HG02759 (cell line): ENCODE results near the gene TOGARAM2.
"Not testable (repeated sequence)": the region's sequence is repeated elsewhere in the genome, so short reads cannot be mapped to it uniquely, and the experiment has no call there.

ENCODE experiments used
- ATAC-seq: cut with Tn5 transposase; IDR thresholded peaks from one replicate; pipeline ENCODE4 v1.9.1; 2021; ENCODE audit warnings: mild to moderate bottlenecking, moderate library complexity; ENCODE audit not compliant: unreplicated experiment

The TOGARAM2 gene

DNA sequence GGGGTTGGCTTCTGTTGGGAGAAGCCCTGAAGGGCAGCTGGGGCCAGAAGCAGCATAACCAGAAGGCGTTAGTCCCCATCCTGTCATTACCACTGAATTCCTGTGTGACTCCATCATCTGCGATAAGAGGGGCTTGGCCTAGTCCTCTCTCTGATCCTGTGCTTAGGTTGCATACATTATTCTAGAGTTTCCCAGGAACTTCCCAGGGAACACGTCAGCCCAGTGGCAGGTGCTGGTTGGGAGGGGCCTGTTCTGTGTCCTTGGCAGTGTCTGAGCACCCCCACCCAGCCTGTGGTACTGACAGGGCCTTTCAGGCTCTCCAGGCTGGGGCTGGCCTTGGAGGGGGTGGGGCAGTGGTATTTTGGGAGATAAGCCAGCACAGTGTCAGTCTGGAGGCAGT is 4.5 kb upstream of the TOGARAM2 start:
- no peak for ATAC-seq

DNA sequence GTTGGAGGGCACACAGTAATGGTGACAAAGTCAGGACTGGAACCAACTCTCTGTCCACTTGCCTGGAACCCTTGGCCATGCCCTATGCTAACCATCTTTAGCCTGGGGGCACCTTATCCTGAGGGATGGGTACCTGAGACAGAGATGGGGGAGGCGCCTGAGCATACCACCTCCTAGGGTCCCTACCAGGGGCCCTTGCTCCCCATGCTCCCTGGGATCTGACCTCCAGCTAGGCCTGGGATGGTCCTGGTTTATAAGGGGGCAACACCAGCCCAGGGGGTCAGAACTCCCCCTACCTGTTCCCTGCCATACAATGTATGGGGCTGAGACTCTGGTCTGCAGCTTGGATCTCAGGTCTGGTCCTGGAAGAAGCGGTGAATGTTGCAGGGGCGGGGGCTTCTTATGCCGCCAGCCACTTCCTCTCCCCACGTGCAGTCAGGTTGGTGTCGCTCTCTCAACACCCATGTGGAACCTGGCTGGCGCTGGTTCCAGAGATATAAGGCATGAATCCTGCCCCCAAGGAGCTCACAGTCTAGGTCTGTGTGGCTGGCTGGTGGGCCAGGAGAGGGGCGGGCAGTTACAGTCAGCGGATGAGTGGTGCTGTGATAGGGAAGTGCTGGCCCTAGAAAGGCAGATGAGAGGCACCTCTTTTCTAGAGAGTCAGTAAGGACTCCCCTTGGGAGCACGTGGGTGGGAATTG is 3.8 kb upstream of the TOGARAM2 start:
- ATAC-seq: no peak

DNA sequence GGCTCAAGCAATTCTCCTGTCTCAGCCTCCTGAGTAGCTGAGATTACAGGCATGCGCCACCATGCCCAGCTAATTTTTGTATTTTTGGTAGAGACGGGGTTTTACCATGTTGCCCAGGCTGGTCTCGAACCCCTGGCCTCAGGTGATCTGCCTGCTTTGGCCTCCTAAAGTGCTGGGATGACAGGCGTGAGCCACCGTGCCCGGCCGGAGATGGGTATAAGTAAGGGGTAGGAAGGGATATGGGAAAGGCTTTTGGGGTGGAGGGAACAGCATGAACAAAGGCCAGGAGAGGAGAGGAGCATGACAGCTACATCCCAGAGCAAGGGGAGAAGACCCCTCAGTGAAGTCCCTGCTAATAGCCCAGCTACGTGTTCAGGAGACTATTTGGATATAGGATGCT is 3.1 kb upstream of the TOGARAM2 start:
- not testable (repeated sequence) for ATAC-seq

DNA sequence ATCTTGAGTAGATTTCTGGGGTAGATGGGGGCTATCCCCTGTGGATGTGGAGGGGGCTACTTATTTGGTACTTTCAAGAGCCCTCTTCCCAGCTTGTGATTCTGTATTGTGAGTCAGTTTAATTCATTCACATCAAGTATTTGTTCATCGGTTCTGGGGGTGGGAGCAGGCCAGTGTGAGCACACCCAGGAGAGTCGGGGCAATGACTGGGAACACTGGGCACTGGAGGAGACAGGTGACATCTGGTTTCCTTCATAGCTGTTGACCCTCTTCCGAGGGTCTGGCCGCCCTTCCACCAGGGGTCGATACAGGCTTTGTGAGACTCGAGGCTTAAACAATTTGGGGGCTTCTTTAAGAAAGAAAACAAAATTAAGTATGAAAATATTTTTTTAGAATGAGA is 2.5 kb upstream of the TOGARAM2 start:
- ATAC-seq: no peak

DNA sequence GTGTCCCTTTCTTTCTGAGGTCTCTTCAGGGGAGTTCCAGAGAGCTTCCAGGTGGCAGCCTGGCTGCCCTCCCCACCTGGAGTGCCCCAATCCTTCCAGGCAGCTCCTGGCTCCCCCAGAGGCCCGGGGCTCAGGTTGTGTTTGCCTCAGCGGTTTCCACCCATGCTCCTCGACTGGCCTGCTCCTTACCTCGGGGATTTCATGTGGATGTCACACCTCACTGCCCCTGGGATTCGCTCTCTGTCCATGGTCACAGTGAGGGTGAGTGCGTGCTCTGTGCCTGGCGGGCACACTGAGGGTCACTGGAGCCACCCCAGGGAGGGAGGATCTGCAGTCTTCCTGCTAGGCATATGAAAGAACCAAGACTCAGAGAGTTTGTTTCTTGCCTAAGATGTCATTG is 2.1 kb upstream of the TOGARAM2 start:
- ATAC-seq: no peak

DNA sequence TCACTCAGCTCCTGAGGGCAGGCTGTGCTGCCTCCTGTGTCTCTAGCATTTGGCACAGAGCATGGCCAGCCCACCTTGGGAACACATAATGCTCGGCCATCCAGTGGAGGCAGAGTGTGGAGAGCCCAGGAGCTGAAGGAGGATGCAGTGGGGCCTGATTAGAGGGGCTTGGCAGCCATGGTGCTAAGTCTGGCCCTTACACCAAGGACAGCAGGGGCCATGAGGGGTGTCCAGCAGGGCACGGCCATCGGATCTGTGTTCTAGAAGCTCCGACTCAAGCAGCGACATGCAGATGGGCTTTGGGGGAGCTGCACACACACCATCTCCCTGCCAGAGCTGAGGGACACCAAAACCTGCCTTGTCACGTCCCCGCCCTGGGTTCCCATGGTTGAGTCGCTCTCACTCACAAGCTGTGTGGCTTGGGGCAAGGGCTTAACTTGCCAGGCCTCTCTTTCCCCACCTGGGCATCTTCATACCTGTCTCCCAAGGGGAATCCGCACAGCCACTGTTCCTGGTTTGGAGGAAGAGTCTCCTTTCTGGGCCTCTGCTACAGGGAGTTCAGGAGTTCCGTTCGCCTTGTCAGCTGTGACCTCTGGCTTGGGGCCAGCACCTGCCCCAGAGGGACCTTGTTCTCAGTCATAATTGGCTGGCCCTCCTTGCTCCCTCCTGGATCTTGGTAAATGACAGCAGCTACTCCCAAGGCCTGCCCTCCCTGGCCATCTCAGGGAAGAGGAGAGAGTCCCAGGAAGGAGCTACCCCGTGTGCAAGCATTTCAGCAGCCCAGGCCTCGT is 1.3 kb upstream of the TOGARAM2 start:
- ATAC-seq: no peak

DNA sequence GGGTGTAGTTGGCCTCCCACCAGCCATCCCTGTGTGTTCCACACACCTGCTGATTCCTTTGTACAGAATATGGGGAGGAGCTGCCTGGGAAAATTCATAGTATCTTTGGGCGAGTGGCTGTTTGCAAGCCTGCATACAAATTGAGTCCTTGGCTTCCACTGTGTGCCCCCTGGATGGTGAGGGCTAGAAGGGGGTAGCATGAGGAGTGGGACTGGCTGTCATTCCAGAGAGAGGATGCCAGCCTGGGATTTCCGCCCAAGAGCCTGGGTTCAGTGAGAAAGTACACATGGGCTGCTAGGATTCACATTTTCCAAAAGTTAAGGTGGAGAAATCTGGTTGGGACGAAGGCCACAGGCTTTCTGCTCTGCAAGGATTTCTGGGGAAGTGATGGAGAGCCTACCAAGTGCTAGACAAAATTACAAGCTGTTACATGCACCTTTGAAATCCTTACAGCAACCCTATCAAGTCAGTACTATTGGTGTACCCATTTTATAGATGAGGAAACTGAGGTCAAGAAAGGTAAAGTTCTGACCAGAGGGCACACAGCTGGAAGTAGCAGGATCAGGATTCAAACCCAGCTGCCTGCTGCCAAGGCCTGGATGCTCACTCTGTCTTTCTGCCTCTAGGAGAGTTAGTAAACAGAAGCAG is 606 bp upstream of the TOGARAM2 start:
- ATAC-seq: no peak

DNA sequence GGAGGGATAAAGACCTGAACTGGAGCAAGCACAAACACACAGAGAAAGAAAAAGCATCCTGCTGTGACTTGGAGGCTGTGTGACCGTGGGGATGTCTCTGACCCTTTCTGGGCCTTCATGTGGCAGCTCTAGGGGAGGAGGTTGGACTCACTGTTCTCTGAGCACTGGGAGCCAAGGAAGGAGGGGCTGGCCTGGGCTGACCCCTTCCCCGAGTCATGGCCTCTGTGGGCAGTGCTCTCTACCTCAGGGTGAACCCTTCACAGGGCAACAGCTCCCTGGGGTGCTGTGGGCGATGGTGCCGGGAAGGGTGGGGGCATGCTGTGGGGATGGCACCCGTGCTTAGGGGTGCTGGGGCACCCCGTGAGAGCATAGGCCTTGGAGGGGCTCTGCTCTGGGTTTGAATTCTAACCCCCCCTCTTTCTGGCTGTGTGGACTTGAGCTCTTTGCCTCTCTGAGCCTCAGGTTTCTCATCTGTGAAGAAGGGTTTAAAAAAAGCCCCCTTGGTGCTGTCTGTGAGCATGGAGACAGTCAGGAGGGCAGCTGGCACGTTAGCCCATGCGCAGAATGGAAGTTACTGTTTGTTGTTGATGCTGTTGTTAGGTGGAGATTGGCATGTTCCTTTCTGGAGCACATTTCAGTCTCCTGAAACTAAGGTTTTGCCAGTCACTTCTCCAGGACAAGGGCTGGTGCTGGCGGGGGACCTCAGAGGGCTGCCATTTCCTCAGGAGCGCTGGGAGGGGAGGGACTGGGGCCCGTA is 700 bp downstream of the TOGARAM2 start:
- no peak for ATAC-seq

DNA sequence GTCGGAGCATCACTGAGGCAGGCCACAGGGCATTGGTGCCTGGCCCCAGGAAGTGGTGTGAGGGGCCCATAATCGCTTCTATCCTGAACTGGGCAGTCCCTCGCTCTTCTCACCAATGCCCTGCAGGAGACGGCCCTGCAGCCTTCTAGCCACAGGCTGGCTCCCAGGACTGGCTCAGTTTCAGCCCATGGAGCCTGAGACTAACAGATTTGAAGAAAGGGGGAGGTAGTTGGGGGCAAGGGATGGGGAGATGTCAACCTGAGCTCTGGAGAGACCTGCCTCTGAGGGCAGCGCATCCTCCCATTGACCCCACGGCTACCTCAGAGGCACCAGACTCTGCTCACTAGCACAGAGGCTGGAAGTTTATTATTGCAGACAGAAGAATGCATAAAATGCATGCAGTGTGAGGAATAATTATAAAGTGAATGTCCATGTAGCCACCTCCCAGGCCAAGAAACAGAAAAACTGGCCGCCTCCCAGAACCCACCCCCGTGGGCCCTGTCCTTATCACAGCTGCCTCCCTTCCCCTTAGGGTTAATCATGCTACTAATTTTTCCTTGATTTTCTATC is 1.4 kb downstream of the TOGARAM2 start:
- no peak for ATAC-seq

DNA sequence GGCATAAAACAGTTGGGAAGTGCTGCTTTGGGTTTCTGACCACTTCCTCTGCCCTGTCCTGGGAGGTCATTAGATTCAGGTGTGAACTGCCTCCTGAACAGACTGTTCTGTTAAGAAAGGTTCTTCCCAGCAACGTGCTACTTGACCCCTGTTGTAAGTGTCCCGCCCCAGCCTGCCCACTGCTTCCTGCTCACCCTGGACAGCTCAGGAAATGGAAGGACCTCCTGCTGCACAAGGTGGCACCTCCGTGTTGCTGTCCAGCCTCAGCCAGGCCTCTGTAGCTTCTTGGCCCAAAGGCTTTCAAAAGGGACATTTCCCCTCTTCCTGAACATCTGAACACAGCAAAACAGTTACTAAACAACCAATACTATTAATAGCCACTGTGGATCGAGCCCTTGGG is 5.3 kb downstream of the TOGARAM2 start:
- no peak for ATAC-seq

DNA sequence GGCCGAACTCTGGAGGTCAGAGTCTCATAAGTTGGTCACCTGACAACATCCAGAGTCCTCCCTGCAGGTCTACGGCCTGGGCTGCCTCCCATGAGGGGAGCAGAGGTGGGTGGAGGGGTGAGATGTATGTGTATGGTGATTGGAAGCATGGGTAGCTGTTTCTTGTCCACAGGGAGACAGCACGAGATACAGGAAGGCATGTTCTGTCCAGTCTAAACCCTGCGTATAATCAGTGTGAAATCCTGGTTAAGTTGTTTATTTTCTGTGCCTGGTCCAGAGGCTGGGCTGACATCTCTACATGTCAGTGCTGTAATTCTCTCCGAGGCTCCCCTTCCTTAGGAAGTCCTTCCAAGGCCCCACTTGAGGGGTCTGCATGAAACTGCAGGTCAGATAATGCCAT is 8.9 kb downstream of the TOGARAM2 start:
- no peak for ATAC-seq

DNA sequence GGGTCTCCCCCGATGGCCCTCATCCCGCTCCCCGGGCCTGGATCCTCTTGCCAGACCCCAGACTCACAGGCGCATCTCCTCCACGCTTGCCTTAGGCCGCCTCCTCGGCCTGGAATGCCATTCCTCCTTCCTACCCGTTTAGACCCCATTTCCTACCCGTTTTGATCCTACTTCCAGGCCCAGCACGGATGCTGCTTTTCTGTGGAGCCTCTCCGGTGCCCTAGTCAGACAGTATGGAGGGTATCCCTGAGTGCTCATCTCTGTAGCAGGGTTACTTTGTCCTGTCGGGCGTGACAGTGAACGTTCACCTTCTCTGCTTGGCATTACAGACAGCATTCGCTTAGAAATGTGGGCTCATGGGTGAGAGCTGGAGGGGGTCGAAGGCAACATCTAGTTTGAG is 9.3 kb downstream of the TOGARAM2 start:
- no peak for ATAC-seq

DNA sequence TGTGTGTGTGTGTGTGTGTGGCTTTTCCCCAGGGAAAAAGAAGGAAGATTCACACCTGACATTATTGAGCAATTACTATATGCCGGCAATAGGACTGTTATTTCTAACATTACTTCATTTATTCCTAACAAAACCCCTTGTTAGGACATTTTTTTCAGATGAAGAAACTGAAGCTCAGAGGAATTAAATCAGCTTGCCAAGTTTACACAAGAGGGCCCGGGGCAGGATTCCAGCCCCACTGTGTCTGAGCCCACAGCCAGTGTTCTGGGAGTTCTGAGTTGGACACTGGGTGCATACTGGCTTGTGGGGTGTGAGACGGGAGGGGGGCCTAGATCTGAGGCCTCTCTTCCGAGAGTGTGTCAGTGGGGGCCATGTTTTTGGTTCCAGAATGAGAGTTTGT is 9.9 kb downstream of the TOGARAM2 start:
- ATAC-seq: no peak

DNA sequence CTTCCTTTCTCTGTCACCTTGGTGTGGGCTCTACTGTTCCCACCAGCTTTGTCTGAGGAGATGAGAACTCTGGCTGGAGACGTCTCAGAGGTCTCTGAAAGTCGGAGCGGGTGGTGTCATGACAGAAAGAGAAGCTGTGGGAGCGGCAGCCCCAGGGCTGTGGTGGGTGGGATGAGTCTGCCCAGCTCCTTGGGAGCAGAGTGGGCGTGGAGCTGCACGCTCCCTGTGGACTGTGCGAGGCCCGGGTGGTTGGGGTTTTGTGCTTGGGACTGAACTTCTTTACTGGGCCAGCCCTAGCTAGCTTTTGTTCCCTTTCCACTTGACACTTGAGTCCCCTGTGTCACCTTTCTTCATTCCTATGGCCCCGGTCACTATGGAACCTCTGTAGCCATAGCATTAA is 10.4 kb downstream of the TOGARAM2 start:
- no peak for ATAC-seq

DNA sequence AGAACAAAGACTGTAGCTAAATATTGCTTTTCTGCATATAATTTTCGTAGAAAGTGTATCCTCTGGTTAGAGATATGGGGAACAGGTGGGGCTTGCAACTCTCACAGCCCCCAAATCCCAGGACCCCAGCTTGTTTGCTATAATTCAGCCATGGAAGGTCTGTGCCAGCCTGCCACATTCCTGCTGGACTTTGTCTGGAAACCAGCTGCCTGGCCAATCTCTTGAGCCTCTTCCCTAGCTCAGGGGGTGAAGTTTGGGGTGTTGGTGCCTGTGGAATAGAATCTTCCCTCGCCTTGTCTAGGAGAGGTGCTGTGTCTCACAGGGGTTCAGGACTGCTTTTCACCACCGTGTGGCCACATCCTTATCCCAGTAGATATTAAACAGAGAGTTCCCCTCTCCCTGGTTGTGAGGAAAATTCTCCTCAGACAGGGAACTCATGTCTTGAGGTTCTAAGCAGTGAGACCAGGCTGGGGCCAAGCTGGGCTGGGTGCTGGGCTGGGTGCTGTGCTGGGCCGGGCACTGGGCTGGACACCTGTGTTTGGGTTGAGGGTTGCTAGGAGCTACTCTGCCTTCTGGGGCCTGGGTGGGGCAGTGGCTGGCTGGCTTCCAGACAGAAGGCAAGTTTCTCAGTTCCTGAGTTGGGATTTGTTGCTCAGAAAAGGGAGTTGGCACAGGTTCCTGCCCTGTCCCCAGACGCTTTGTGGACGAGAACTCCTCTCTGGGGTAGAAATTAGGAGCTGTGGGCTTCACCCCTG is 12.3 kb downstream of the TOGARAM2 start:
- ATAC-seq: no peak

DNA sequence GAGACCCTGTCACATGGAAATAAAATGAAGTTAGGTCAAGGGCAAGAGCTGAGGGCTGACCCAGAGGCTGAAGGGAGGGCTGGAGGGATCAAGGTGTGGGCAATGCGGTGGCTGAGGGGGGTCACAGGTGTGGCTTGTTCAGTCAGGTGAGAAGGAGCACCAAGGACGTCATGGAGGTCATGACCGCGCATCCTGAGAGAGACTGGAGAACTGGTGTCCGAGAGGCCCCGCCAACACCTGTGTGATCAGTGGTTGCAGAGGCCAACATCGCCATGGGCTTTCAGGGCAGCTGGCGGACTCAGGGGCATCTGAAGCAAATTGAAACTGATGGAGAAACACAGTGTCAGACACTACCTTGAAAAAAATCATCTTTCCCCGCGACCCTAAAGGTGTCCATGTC is 13.0 kb downstream of the TOGARAM2 start:
- no peak for ATAC-seq

DNA sequence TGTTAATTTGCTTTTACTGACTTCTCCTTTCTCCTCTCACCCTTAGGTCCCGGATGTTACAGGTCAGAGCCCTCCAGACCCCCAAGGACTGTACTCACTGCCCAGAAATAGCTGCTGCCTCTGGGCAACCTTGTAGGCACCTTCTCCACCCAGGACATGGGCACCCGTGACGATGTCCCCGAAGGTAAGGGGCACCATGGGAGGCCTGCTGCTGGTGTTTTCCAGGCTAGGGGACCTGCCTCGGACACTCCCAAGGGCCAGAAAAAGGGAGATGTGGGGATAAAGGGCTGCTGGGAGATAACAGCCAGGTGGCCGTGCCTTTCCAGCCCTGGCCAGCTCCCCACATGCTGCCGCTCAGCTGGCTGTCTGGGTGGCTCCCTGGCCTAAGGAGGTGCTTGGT is 13.6 kb downstream of the TOGARAM2 start:
- no peak for ATAC-seq

DNA sequence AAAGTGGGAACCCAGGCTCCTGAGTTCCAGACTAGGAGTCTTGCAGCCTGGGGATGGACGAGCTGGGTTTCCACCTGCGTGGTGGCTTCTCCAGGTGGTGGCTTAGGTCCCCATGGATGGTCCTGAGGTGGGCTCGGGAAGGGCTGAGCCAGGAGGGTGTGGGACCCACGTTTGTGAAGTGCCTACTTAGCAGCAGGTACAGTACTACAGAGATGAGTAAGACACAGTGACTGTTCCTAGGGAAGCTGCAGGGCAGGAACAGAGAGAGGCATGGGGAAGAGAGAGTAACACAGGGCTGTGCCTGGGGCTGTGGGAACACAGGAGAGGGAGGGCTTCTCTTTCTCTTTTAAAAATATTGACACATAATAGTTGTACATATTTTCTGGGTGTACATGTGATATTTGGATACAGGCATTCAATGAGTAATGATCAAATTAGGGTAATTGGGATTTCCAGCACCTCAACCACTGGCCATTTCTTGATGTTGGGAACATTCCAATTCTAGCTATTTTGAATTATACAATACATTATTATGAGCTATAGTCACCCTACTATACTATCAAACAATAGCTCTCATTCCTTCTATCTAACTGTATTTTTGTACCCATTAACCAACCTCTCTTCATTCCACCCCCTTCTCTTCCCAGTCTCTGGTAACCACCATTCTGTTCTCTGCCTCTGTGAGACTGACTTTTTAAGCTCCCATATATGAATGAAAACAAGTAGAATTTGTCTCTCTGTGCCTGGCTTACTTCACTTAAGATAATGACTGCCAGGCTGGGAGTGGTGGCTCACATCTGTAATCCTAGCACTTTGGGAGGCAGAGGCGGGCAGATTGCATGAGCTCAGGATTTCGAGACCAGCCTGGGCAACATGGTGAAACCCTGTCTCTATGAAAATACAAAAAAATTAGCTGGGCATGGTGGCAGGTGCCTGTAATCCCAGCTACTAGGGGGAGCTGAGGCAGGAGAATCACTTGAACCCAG is 15.0 kb downstream of the TOGARAM2 start:
- ATAC-seq: no peak

DNA sequence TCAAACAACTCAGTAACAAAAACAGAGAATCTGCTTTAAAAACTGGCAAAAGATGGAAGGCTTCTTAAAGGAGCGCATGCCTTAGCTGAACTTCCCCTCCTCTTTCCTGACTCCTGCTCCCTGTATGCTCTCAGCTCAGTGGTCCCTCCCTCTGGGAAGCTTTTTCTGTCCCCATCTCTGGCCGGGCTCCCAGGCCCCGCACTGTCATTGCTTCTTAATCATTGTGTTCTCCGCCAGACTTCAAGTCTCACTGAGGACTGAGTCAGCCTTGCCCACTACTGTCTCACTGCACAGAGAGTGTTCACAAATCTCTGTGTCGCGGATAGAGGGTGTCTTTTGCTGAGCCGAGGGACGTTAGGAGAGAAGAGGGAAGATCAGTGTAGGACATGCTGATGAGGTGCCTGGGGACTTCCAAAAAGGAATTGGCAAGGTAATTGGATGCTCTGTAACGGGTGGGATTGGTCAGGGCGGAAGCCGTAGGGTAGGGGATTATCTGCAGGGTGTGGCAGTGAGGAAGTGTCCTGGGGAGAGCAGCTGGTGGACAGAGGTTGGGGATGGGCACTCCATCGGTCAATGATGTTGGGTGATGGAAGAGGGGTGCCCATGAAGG is 16.2 kb downstream of the TOGARAM2 start:
- ATAC-seq: no peak
